Measurements from ENCODE around the gene MRLN. TPM values are rescaled to one million over a fixed set of nuclear protein-coding genes. Genes with fewer than 3 reads are reported as not detected.

Gene MRLN
- total and polyA plus RNA-seq, 2 of the 4 experiments (the other 2 are of a cell fraction) = not detected

DNA sequence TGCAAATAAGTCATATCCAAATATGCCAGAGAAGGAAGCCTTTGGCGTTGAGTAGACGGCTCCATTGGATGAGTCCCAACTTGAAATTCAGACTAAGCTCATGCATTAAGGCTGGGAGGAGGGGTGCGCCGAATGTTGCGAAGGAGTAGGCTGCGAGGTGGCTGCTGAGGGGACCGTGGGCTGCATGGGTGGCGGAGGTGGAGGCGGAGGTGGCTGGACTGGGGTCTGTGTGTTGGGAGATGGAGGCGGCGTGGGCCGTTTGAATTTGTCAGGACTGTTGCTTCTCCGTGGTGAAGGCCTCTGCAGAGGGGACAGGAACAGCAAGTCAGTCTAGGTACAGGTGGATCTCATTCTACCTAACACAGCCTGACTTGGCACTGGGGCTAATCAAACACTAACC, 39.6 kb upstream of the MRLN start:
- H3K4me2 ChIP-seq (ENCODE audit: low read depth, low read length) = no peak overlapping the region
- intact Hi-C loops (cut with micrococcal nuclease) = no loop called here
- no peaks in the 10 kb centered on the region for H4K20me1 ChIP-seq (ENCODE audit: insufficient read depth, low read length)
- no TSS peak for BruUV-seq (replicated peaks)
- no peak overlapping the region for H3K4ac ChIP-seq (ENCODE audit: low read depth, low read length)
- H2AK5ac ChIP-seq (ENCODE audit: low read depth, low read length) = no peak overlapping the region
- H3K27me3 ChIP-seq (ENCODE audit: control insufficient read depth, insufficient read depth, low read length) = no peaks in the 10 kb centered on the region
- no peaks in the 10 kb centered on the region for H3K4me1 ChIP-seq (ENCODE audit: control insufficient read depth, insufficient read depth, low read length)
- in situ Hi-C loops (cut with MboI; ENCODE audit: low sequenced_read_pairs) = no loop called here
- TF ChIP-seq NFE2L2 (IDR thresholded peaks at IDR 0.05; ENCODE audit: low read depth, low read length) = no peak
- no peak for TF ChIP-seq RAD21 (IDR thresholded peaks at IDR 0.05; ENCODE audit: low read length)
- TF ChIP-seq, protein P1, sequence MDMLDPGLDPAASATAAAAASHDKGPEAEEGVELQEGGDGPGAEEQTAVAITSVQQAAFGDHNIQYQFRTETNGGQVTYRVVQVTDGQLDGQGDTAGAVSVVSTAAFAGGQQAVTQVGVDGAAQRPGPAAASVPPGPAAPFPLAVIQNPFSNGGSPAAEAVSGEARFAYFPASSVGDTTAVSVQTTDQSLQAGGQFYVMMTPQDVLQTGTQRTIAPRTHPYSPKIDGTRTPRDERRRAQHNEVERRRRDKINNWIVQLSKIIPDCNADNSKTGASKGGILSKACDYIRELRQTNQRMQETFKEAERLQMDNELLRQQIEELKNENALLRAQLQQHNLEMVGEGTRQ (IDR thresholded peaks at IDR 0.05; ENCODE audit: low read depth, low read length) = no peak
- no peak for TF ChIP-seq MAZ (IDR thresholded peaks at IDR 0.05; ENCODE audit: borderline replicate concordance, low read depth, low read length)
- no peak for TF ChIP-seq MAFK (IDR thresholded peaks at IDR 0.05; ENCODE audit: low read depth, low read length)
- no peak for TF ChIP-seq MXI1 (IDR thresholded peaks at IDR 0.05; ENCODE audit: borderline replicate concordance, low read depth, low read length)
- TF ChIP-seq POLR2A (IDR thresholded peaks at IDR 0.05; ENCODE audit: low read depth, low read length) = no peak
- no peak for TF ChIP-seq CHD1 (IDR thresholded peaks at IDR 0.05; ENCODE audit: low read depth, low read length)
- no peak for TF ChIP-seq BHLHE40 (IDR thresholded peaks at IDR 0.05; ENCODE audit: low read depth, low read length)
- TF ChIP-seq RCOR1 (IDR thresholded peaks at IDR 0.05; ENCODE audit: insufficient replicate concordance, low read length) = no peak
- TF ChIP-seq SMC3 (IDR thresholded peaks at IDR 0.05; ENCODE audit: low read depth, low read length) = no peak
- TF ChIP-seq, protein P2, sequence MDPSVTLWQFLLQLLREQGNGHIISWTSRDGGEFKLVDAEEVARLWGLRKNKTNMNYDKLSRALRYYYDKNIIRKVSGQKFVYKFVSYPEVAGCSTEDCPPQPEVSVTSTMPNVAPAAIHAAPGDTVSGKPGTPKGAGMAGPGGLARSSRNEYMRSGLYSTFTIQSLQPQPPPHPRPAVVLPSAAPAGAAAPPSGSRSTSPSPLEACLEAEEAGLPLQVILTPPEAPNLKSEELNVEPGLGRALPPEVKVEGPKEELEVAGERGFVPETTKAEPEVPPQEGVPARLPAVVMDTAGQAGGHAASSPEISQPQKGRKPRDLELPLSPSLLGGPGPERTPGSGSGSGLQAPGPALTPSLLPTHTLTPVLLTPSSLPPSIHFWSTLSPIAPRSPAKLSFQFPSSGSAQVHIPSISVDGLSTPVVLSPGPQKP (IDR thresholded peaks at IDR 0.05; ENCODE audit: borderline replicate concordance, low read depth, low read length) = no peak
- no peak for TF ChIP-seq FOS (IDR thresholded peaks at IDR 0.05; ENCODE audit: low read depth, low read length)
- TF ChIP-seq, protein P3, sequence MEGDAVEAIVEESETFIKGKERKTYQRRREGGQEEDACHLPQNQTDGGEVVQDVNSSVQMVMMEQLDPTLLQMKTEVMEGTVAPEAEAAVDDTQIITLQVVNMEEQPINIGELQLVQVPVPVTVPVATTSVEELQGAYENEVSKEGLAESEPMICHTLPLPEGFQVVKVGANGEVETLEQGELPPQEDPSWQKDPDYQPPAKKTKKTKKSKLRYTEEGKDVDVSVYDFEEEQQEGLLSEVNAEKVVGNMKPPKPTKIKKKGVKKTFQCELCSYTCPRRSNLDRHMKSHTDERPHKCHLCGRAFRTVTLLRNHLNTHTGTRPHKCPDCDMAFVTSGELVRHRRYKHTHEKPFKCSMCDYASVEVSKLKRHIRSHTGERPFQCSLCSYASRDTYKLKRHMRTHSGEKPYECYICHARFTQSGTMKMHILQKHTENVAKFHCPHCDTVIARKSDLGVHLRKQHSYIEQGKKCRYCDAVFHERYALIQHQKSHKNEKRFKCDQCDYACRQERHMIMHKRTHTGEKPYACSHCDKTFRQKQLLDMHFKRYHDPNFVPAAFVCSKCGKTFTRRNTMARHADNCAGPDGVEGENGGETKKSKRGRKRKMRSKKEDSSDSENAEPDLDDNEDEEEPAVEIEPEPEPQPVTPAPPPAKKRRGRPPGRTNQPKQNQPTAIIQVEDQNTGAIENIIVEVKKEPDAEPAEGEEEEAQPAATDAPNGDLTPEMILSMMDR (conservative IDR thresholded peaks at IDR 0.05; ENCODE audit: low read depth, low read length) = no peak
- no peak for TF ChIP-seq RFX5 (IDR thresholded peaks at IDR 0.05; ENCODE audit: low read depth, low read length)
- no peak overlapping the region for H4K5ac ChIP-seq (ENCODE audit: low read depth, low read length)
- H3K4me3 ChIP-seq (ENCODE audit: insufficient read depth, low read depth, low read length) = no peak overlapping the region
- H3K36me3 ChIP-seq (ENCODE audit: control insufficient read depth, insufficient read depth, low read length) = peaks cover 23% of the 10 kb centered on the region
- WGBS, 2 experiments (ENCODE audit: extremely low coverage in 2 of 2, insufficient read length in 1 of 2) = no CpG with 5 or more reads among the region's 13 CpGs
- no peak overlapping the region for H2BK15ac ChIP-seq (ENCODE audit: low read depth, low read length)
- H3K18ac ChIP-seq (ENCODE audit: low read depth, low read length) = no peak overlapping the region
- no peak for DNase-seq
- H2BK20ac ChIP-seq (ENCODE audit: low read depth, low read length) = no peak overlapping the region
- H2BK120ac ChIP-seq (ENCODE audit: low read depth, low read length) = no peak overlapping the region
- dilution Hi-C loops (cut with HindIII; ENCODE audit: low sequenced_read_pairs, unreplicated experiment) = no loop called here
- CTCF ChIA-PET = interaction anchor here (0.7 kb wide), 1 partner anchor 18 kb away, joined by 3 read pairs; no protein-coding TSS in a partner anchor
- H4K8ac ChIP-seq (ENCODE audit: low read depth in 2 of 2, low read length in 2 of 2) = no peak overlapping the region
- H2AK9ac ChIP-seq (replicated peaks; ENCODE audit: low read depth, low read length, poor library complexity) = no peak overlapping the region
- no peak overlapping the region for H3K56ac ChIP-seq (ENCODE audit: extremely low read depth, insufficient read depth, low read length)
- H4K91ac ChIP-seq (ENCODE audit: insufficient read depth, low read depth, low read length) = no peak overlapping the region
- no peak overlapping the region for H3K14ac ChIP-seq (replicated peaks; ENCODE audit: low read depth, low read length)
- H2BK5ac ChIP-seq (ENCODE audit: low read depth, low read length, poor library complexity, severe bottlenecking) = no peak overlapping the region
- H2AFZ ChIP-seq (replicated peaks; ENCODE audit: low read length, poor library complexity) = no peak overlapping the region
- no peaks in the 10 kb centered on the region for H3K9me3 ChIP-seq (ENCODE audit: control insufficient read depth, insufficient read depth, low read length)
- no peak overlapping the region for H3K9ac ChIP-seq (ENCODE audit: low read depth, low read length)
- POLR2A ChIA-PET (ENCODE audit: unreplicated experiment) = no interaction called here
- no peak overlapping the region for H3K27ac ChIP-seq (ENCODE audit: insufficient read depth, low read length)
- no peak for ATAC-seq (ENCODE audit: low read depth)
- no peaks in the 10 kb centered on the region for H3K9me1 ChIP-seq (ENCODE audit: insufficient read depth, low read length)
- no peak overlapping the region for H3K23ac ChIP-seq (ENCODE audit: low read depth, low read length)
- H3K79me1 ChIP-seq (ENCODE audit: low read depth in 1 of 2, low read length in 2 of 2) = no peaks in the 10 kb centered on the region
